Measurements from ENCODE around the gene MYBPC1.
"Not testable (repeated sequence)": the region's sequence is repeated elsewhere in the genome, so short reads cannot be mapped to it uniquely, and the experiment has no call there.

The MYBPC1 gene

DNA sequence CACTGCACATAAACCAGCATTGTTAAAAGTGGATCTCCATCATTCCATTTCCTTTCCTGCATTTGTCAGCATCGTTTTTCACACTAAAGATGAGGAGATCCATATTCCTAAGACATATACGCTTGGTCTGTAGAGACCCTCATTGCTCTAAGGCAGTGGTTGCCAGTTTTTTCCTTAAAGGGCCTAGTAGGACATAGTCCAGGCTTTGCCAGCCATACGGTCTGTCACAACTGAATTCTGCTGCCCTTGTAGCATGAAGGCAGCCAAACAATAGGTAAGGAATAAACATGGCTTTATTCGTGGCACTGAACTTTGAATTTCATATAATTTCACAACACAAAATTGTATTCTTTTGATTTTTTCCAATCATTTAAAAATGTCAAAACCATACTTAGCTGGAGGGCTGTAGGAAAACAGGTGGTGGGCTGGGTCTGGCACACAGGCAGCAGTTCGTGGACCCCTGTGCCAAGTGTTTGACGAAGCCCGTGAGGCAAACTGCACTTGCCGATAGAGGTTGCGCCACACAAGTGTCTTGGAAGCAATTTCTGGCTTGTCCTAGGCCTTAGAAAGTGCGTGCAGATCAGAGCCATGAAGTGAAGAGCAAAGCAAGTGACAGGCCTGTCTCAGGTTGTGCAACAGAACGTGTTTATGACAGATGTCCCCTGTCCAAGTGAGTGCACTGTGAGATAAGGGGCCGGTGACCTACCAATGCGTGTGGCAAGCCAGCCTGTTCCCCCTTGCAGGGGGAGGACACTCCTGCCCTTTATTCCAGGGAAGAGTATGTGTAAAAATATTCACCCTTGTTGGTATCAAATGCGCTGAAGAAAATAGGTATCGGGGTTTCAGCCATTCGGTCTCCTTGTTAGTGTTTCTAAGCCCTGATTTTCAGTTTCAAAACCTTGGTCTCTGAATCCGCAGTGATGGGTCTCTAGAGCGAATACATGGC is 101.8 kb downstream of the MYBPC1 start:
- DNase-seq: no peak

DNA sequence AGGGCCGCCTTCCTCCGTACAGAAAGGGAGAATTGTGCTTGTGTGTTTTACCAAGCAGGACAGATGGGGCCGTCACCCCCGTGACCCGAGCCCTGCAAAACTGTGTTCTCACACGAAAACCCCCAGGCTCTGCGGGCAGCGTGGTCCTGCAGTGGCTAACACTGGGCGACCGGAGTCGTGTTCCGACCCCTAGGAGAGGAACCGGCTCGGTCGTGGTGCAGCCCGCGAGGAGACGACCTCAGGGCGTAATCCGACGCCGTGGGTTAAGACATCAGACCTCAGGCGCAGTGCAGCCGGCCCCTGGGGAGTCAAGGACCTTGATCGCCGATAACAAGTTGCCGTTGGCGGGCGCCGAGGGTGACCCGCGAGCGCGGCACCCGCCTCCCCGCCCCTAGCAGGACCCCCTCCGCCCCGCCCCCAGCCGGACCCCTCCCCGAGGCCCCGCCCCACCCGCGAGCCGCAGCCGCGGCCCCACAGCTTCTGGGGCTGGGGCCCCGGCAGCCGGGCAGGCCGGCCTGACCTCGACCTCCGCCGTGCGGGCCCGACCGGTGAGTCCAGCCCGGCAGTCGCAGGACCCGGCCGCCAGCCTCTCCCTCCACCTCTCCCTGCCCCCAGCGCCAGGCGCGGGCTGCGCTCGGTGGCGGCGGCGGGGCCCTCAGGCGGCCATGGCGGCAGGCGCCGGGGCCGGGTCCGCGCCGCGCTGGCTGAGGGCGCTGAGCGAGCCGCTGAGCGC is 102.6 kb downstream of the MYBPC1 start, which contains the start of gene CHPT1:
Gene CHPT1 (plus strand): TSS at position 444 of the 733 bp plus-strand sequence. CDS start 222 bp downstream, at position 666.
- peak; percentile 69 for DNase-seq

DNA sequence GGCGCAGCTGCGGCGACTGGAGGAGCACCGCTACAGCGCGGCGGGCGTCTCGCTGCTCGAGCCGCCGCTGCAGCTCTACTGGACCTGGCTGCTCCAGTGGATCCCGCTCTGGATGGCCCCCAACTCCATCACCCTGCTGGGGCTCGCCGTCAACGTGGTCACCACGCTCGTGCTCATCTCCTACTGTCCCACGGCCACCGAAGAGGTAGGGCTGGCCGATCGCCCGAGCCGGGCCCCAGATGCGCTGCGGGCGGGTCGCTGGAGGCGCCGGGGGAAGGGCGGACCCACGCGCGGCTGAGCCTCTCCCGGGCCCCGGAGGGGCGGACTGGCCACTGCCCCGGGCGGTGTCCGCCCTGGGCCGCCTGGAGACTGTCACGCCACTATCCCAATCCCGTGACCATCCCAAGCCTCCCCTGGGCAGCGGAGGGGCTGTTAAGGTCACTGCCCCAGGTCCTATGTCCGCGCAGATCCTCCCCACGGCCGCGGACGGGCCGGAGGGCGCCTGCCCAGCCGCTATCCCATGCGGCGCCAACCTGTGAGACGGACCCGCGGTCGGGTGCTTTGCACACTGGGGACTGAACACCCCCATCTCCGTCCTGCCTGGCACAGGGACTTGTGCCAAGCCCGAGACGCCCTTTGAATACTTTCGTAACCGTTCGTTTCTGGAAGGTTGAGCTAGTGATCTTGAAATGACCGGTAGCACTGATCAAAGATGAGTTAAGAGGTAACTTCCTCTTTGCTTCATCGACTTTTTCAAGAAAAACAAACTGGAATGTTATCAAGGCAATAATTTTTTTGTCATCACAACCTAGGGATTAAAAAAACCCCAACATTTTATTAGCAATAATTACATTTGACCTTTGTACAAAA is 103.4 kb downstream of the MYBPC1 start:
- peak; percentile 10 for DNase-seq

DNA sequence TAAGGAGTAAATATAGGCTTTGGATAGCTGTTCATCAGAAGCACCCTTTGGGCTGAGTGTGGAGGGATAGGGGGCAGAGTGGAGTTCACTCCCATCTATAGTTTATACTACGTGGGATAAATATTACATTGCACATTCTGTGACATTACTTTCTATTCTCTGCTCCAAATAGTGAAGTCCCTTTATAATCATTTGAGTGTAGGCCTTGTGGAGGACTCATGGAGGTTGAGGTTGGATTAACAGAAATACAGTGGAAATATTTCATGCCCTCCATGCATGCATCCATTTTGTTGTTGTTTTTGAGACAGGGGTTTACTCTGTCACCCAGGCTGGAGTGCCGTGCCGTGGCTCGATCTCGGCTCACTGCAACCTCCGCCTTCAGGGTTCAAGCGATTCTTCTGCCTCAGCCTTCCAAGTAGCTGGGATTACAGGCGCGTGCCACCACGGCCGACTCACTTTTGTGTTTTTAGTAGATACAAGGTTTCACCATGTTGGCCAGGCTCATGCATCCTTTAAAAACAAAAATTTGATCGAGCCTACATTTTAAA is 104.1 kb downstream of the MYBPC1 start:
- DNase-seq: no peak

DNA sequence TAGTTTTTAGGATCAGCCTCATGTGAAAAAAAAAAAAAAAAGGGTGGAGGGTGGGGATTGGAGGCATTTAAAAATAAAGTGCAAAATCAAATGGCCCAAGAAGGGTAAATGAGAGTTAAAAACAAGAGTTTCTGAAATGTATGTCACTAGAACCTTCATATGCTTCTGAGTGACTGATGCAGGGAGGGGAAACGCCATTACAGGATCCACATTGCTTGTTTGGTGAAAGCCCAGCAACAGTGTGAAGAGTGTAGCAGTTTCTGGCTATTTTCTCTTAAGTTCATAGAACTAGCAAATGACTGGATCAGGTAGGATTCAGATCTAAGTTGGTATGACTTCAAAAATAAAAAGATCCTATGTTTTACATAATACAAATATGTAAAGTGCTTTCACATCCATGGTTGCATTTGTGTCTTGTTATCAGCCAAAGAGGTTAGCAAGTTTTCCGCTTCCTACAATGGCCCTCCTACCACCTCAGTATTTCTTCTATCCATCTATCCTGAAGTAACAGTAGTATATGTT is 105.6 kb downstream of the MYBPC1 start:
- no peak for DNase-seq

DNA sequence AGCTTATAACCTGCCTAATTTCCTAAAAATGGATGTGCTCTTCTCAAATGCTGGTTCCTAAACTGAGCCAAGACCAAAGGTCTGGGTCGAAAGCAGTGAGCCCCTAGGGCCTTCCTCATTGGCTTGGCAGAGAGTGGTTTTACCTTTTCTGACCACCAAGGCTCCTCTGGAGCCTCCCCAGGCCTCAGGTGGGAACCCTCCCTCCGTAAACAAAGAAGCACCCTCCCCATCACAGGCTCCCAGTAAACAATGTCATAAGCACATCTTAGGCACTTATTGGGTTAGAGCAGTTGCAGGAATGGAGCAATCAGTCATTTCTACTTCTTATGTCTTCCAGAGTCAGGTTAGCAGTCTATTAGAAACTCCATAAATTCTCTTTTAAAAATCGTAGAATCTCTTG is 108.7 kb downstream of the MYBPC1 start:
- no peak for DNase-seq

DNA sequence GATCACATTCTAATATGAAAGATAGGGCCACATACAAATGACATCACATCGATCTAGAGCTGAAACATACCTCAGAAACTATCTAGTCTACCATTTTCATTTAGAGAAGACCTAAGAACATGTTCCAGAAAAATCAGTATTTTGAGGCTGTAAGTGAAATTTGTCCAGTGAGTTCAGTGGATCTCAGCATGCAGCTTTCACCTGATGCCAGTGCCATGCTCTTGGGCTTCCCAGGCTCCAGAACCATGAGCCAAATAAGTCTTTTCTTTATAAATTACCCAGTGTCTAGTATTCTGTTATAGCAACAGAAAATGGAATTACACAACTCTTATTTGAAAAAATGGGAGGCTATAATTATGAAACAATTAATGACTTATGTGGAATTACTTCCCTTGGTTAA is 111.6 kb downstream of the MYBPC1 start:
- no peak for DNase-seq

DNA sequence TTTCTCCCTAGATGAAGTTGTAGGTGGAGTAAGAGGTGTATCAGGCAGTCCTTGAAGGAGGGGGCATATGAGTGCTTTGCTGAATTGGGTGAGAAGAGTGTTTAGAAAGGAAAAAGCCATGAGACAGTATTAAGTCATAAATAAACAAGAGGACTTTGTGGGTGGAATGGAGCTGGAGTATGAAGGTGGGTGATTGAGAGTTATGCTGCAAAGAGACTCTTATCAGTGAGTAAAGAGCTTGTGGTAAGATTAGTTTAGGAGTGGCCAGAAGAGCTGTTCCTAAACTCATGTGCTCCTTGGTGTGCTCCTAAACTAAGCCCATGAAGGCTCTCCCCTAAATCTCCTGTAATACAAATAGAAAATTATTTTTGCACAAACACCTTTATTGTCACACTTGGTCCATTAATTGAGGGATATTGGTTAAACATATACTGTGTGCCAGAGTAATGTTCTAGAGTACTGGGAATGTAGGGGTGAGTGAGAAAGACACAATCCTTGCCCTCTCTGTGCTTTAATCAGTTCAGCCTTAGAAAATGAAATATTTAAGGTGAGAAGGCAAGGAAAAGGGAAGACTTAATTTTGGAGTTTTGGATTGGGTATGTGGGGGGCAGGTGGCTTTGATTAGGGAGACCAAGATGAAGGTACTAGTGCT is 112.5 kb downstream of the MYBPC1 start:
- DNase-seq: no peak

DNA sequence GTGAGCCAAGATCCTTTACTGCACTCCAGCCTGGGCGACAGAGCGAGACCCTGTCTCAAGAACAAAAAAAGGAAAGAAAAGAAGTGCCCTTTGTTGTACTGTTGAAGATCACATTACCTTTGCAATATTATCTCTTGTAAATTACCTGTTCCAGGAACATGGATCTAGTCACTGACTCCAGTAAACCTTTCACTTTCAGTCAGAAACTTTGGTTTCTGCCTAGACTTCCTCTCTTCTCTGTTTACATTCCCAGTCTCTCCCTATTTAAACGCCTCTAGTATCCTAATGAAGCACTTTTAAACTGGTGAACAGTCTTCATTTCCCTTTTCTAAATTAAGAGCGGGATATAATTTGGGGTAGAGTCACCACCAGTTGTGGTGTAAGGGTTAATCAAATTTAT is 115.5 kb downstream of the MYBPC1 start:
- no peak for DNase-seq

DNA sequence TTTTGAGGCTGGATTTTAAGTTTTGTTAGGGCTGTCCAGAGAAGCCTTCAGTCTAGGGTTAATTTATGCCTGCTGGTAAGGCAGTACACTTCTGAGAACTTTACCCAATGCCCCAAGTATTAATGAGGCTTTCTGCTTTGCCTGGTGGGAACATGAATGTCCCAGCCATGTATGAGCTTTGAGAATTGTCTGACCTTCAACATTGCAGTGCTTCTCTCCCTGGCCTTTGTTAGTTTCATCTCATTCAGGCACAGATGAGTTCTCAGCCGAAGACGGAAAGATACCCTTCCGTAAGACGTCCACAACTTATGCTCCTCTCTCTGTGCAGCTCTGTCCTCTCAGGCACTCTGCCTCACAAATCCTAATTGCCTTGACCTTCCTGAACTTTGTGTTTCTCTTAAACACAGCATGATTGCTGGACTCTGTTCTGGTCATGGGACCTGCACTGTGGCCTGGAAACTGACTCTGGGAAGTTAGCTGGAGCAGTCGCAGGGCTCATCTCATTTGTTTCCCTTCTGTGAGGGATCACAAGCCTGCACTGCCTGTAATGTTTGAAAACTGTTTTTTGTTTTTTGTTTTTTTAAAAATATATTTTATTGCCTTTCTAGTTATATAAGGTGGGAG is 118.4 kb downstream of the MYBPC1 start:
- no peak for DNase-seq

DNA sequence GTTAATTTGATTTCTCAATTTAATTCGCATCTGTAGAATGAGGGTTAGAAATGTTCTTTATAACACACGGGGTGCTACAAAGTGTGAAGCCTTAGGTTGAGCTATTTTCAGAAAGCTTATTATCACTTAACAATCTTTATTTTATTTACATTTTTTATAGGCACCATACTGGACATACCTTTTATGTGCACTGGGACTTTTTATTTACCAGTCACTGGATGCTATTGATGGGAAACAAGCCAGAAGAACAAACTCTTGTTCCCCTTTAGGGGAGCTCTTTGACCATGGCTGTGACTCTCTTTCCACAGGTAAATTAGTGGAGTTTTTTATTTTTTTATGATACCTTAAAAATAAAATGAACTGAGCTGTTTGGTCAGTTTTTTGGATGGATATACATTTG is 119.2 kb downstream of the MYBPC1 start:
- DNase-seq: no peak

DNA sequence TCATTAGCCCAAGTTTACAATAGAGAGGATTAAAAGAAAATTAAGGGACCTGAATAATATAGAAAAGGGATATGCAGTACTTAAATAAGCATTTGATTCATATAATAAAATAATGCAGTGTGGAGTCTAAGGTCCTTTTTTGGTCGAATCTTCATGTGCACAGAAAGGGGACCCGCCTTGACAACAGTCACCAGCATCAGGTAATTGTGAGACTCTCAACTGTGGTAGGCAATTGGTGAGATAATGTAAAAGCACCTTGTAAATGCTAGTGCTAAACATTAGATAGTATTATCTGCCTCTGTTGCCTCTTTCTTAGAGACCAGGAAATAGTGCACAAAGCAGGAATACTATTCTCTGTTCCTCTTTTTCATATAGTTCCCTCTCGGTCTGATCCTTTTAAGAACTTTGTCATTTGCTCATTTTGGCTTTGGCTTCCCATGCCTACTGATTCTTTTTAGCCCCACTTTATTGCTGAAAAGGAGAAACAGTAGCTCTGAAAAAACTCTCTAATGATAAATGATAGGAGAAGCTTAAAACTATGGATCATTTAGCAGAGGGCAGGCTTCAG is 120.2 kb downstream of the MYBPC1 start:
- DNase-seq: no peak

DNA sequence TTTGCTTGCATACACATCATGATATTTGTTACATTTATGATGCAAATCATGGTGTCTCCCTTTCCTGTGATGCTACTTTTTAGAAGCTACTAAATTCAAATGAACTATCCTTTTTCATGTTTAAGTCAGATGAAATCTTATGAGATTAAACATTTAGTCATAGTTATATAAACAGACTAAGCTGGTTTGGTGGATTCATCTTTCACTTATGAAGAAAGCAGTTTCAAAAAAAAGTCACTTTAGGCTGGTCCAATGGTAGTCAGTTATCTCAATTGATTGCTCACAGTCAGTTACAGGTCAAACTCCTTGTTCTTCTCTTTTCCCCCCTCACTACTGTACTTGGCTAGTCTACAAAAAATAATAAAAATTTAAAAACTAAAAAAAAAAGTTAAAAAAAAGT is 124.8 kb downstream of the MYBPC1 start:
- no peak for DNase-seq

DNA sequence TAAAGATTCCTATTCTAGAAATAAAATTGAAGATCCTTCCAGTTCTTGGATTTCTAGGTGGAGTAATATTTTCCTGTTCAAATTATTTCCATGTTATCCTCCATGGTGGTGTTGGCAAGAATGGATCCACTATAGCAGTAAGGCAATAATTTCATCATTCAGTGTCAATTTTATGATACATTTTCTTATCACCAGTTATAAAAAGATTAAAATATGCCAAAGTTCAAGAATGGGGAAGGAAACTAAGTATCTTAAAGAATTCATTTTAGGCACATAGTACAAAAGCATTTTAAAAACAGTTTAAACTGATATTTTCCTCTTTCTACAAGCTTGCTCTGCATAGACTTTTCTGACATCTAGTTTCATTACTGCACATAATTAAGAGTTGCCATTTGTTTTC is 125.3 kb downstream of the MYBPC1 start:
- no peak for DNase-seq

DNA sequence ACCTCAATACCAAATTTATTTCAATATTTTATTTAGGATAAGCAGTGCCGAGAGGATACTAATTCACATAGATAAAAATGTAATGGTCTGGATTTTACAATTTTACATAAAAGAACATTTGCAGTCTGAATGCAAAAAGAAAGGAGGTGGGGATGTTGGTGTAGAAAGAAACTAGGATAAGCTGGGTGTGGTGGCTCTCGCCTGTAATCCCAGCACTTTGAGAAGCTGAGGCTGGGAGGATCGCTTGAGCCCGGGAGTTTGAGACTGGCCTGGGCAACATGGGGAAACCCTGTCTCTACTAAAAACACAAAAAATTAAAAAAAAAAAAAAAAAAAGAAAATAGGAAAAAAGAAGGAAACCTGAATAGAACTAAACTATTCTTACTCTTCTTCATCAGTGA is 127.6 kb downstream of the MYBPC1 start:
- no peak for DNase-seq

DNA sequence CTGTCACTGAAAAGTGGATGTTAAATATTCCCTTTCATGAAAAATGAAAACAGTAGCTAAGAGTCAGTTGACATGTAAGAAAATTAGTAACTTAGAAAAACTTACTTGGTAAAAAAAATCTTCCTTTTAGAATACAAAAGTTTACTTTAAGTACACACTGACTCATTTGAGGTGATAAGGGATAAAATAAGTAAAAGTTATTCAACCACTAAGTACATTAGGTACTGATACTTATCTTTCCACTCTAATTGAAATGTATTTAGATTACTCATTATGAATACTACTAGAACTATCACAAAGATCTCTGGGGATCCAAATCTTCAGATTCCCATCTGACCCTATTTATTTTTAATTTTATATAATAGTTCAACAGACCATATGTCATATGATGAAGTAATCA is 132.3 kb downstream of the MYBPC1 start:
- DNase-seq: no peak

DNA sequence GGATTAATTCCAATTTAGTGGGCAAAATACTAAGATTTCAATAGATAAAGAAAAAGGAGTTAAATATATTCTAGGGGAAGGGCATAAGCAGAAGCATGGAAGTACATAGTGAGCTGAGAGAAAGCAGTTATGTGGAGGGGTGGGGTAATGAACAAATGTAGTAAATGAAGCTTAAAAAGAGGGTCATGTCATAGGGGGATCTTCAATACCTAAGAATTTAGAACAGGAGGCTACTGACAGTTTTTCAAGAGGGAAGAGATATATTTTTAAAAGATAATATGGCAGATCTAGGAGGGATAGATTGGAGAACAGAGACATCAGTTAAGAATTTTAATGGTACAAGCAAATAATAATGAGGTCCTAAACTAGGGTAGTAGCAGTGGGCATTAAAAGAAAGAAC is 135.1 kb downstream of the MYBPC1 start:
- no peak for DNase-seq

DNA sequence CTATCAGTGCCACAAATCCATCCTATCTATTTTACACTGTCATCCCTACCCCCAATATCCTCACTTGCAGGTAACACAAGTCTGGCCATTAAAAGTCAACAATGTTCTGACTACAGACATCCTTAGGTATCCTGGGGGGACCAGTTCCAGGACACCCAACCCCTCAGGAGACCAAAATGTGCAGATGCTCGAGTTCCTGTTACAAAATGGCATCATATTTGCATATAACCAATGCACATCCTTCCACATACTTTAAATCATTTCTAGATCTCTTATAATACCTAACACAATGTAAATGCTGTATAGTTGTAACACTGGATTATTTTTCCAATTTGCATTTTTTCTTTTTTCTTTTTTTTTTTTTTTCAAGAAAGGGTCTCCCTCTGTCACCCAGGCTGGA is 137.5 kb downstream of the MYBPC1 start:
- DNase-seq: no peak

DNA sequence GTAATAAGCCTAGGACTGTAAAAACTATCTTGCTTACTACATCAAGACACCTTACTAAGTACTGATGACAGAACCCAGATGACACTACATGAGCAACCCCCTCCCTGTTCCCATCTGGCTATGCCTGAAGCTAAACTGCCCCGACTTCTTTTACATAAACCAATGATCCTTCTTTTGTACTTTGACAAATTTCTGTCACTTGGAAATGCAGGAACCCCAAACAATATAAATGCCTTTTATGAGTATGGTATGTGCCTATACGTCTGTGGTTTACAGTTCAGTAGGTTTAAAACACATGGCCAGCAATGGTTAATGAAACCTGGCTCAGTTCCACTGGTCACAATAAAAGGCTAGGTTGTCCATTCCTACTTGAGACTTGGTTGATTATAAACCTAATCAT is 138.4 kb downstream of the MYBPC1 start:
- DNase-seq: no peak

DNA sequence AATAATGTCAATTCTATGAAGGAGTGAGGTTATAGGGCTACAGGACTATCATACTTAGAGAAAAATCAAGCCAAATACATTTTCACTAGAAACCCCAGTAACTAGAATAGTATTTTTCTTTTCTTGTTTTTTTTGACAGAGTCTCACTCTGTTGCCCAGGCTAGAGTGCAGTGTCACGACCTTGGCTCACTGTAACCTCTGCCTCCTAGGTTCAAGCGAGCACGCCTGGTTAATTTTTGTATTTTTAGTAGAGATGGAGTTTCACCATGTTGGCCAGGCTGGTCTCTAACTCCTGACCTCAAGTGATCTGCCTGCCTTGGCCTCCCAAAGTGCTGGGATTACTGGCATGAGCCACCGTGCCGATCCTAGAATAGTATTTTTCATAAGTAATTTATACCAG is 139.7 kb downstream of the MYBPC1 start:
- not testable (repeated sequence) for DNase-seq

Data from CD4-positive, alpha-beta T cell treated with Interleukin-17A for 1 hour (primary cell).